Measurements from ENCODE around the gene RGL3. TPM values are rescaled to one million over a fixed set of nuclear protein-coding genes. Genes with fewer than 3 reads are reported as not detected.
"Not testable (repeated sequence)": the region's sequence is repeated elsewhere in the genome, so short reads cannot be mapped to it uniquely, and the experiment has no call there.

The RGL3 gene
- total and polyA plus RNA-seq, 7 donors, result 1.1 to 15.5 (median 2.0) TPM

DNA sequence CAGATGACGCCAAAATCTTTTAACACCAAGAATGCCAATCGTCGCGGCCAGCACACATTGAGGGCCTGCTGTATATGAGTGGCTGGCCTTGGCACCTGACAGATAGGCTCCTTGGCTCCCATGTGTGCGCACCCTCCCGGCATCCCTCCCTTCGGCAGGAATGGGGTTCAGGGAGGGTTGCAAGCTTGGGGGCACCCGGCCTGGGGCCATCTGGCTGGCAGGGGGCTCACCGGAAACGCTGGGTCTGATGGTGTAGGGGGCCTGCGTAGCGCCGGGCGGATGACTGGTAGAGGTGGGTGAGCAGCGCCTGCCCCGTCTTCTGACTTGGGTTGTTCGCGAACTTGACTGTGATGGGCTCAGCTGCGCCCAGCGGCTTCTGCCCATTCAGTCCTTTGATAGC is 38.7 kb upstream of the RGL3 start:
- H3K36me3 ChIP-seq, result no peaks in the 10 kb centered on the region
- intact Hi-C loops (cut with DNase I), result no loop called here
- H3K9me3 ChIP-seq, result no peaks in the 10 kb centered on the region
- no peak overlapping the region for H3K27ac ChIP-seq
- 89 to 91% methylated on average over 20 of the region's 20 CpGs for WGBS, 2 donors
- no peaks in the 10 kb centered on the region for H3K4me1 ChIP-seq
- no peak overlapping the region for H3K4me3 ChIP-seq
- TF ChIP-seq, protein P1, sequence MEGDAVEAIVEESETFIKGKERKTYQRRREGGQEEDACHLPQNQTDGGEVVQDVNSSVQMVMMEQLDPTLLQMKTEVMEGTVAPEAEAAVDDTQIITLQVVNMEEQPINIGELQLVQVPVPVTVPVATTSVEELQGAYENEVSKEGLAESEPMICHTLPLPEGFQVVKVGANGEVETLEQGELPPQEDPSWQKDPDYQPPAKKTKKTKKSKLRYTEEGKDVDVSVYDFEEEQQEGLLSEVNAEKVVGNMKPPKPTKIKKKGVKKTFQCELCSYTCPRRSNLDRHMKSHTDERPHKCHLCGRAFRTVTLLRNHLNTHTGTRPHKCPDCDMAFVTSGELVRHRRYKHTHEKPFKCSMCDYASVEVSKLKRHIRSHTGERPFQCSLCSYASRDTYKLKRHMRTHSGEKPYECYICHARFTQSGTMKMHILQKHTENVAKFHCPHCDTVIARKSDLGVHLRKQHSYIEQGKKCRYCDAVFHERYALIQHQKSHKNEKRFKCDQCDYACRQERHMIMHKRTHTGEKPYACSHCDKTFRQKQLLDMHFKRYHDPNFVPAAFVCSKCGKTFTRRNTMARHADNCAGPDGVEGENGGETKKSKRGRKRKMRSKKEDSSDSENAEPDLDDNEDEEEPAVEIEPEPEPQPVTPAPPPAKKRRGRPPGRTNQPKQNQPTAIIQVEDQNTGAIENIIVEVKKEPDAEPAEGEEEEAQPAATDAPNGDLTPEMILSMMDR (IDR thresholded peaks at IDR 0.05), result no peak
- TF ChIP-seq POLR2A (IDR thresholded peaks at IDR 0.05), result no peak
- TF ChIP-seq POLR2AphosphoS5 (IDR thresholded peaks at IDR 0.05), result no peak
- H3K27me3 ChIP-seq, result peaks cover 0 to 7% (median 0%) of the 10 kb centered on the region in 3 donors
- no peak for DNase-seq

DNA sequence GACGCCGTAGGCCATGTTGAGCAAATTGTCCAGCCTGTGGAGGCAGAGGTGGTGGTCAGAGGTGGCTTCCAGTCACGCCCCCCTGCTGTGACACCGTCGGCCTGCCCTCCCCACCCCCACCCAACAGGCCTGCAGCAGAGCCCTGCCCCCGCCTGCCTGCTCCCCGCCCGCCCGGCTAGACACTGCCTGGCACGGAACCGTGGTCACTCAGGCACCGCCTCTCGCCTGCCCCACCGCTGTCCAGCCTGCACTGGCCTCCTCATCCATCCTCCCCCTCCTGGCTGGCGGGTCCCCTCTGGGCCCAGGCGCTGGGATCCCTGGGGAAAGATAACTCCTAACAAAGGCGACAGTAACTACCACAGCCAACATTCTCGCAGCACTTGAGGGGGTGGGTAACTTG is 38.0 kb upstream of the RGL3 start:
- intact Hi-C loops (cut with DNase I), result no loop called here
- H3K27ac ChIP-seq, result no peak overlapping the region
- no peak overlapping the region for H3K4me3 ChIP-seq
- H3K9me3 ChIP-seq, result no peaks in the 10 kb centered on the region
- TF ChIP-seq POLR2AphosphoS5 (IDR thresholded peaks at IDR 0.05), result no peak
- no peaks in the 10 kb centered on the region for H3K36me3 ChIP-seq
- WGBS, 2 donors, result 17 to 39% methylated on average over 18 of the region's 18 CpGs
- no peak for DNase-seq
- H3K27me3 ChIP-seq, result peaks cover 0 to 11% (median 0%) of the 10 kb centered on the region in 3 donors
- no peaks in the 10 kb centered on the region for H3K4me1 ChIP-seq

DNA sequence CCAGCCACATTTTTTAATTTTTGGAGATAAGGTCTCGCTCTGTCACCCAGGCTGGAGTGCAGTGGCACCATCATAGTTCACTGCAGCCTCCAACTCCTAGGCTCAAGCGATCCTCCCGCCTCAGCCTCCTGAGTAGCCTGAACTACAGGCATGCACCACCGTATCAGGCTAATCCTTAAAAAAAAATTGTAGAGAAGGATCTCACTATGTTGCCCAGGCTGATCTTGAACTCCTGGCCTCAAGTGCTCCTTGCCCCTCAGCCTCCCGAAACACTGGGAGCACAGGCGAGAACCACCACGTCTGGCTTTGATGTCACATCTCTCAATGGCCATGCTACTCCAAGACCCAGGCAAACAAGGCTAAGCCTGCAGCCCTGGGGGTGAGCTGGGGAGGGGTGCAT is 37.5 kb upstream of the RGL3 start:
- intact Hi-C loops (cut with DNase I), result no loop called here
- Histone ChIP-seq H3K27me3 (peaks cover 0 to 14% (median 0%) of the 10 kb centered on the region in 3 donors), H3K4me3 (no peak overlapping the region), H3K9me3 (no peaks in the 10 kb centered on the region), H3K27ac (no peak overlapping the region), H3K36me3 (no peaks in the 10 kb centered on the region), H3K4me1 (no peaks in the 10 kb centered on the region)
- 76 to 91% methylated on average over 7 of the region's 7 CpGs for WGBS, 2 donors
- DNase-seq, result no peak
- TF ChIP-seq POLR2AphosphoS5 (IDR thresholded peaks at IDR 0.05) (no peak), EP300 (IDR thresholded peaks at IDR 0.05) (no peak), POLR2A (IDR thresholded peaks at IDR 0.05) (no peak)
- TF ChIP-seq, protein P1 (IDR thresholded peaks at IDR 0.05), result no peak

DNA sequence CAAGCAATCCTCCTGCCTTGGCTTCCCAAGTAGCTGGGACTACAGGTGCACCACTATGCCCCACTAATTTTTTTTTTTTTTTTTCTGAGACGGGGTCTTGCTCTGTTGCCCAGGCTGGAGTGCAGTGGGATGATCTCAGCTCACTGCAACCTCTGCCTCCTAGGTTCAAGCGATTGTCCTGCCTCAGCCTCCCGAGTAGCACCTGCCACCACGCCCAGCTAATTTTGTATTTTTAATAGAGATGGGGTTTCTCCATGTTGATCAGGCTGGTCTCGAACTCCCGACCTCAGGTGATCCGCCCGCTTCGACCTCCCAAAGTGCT is 36.1 kb upstream of the RGL3 start:
- 72 to 92% methylated on average over 9 of the region's 9 CpGs for WGBS, 2 donors
- H3K4me1 ChIP-seq; H3K9me3 ChIP-seq; H3K4me3 ChIP-seq; DNase-seq; H3K27ac ChIP-seq; H3K36me3 ChIP-seq; intact Hi-C loops (cut with DNase I): not testable (repeated sequence)
- H3K27me3 ChIP-seq, result peaks cover 0 to 18% (median 0%) of the 10 kb centered on the region in 3 donors

DNA sequence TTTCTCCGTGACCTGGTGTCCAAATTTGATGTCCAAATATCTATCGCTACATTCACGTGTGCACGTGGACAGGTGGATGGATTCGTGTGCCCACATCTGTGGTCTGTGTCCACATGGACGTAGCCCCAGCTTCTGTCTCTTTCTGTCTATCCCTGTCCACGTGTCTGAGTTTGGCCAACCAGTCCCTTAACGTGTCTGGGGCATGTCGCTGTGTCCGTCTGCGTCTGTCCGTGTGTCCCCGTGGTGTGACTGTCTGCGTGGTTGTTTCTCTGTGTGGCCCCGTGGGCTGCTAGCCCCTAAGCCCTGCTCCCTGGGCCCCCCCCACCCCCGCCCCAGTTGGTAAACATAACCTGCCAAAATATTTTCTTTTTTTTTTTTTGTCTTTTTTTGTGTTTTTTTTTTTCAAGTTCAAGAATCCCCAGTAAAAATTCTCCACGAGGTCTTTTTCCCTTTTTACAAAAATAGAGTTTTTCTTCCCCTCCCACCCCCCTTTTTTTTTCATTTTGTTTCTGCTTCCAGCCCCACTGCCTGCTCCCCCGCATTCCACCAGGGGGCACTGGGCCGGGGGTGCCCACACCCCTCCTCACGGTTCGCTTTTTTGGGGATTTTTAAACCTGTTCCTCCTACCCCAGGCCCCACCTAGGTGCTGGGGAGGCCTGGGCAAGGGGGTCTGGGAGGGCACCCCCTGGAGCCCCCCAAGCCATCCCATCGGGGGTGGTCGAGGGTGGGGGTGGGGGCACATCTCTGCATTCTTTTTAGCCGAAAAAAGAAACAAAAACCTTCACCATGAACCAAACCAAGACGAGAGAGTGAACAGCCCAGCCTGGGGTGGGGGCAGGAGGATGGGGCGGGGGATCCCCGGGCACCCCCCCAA is 34.6 kb upstream of the RGL3 start:
- TF ChIP-seq POLR2AphosphoS5 (IDR thresholded peaks at IDR 0.05), result no peak
- no peak overlapping the region for H3K27ac ChIP-seq
- WGBS, 2 donors, result 39 to 54% methylated on average over 27 of the region's 27 CpGs
- H3K9me3 ChIP-seq, result no peaks in the 10 kb centered on the region
- H3K27me3 ChIP-seq, result peaks cover 0 to 13% (median 0%) of the 10 kb centered on the region in 3 donors
- intact Hi-C loops (cut with DNase I), result no loop called here
- H3K4me1 ChIP-seq, result no peaks in the 10 kb centered on the region
- H3K36me3 ChIP-seq, result peaks cover 5 to 24% (median 15%) of the 10 kb centered on the region in 4 donors
- no peak for DNase-seq
- no peak overlapping the region for H3K4me3 ChIP-seq

DNA sequence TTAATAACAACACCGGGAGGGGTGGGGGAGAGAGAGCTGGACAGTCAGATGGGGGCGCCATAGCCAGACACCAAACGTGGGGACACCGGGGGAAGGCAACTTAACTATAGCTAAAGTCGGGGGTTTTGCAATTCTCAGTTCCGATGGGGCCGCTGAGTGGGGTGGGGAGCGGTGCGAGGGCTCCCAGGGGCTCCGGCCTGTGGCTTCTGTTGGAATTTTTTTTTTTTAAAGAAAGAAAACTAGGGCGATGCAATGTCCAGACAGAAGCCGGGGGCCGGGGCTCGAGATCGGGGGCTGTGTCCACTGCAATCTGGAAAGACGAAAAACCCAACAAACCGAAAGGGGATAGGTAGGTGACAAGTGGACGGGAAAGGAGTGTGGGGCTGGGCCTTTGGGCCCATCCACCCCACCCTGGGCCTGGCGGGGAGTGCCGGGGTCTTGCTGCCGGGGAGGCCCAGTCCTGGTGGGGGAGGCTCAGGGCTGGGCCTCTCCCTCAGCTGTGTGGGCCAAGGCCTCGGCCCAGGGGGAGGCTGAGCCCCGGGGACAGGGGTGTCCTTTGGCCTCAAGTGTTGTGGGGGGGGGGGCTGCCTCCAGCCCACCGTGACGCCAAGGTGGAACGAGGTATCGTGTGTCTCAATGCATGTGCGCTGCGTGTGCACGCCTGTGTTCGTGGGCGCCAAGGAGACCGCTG is 33.7 kb upstream of the RGL3 start:
- intact Hi-C loops (cut with DNase I), result no loop called here
- H3K9me3 ChIP-seq, result no peaks in the 10 kb centered on the region
- peaks cover 0 to 13% (median 0%) of the 10 kb centered on the region in 3 donors for H3K27me3 ChIP-seq
- DNase-seq, result no peak
- 75 to 83% methylated on average over 33 of the region's 33 CpGs for WGBS, 2 donors
- H3K4me3 ChIP-seq, result no peak overlapping the region
- H3K36me3 ChIP-seq, result peaks cover 5 to 33% (median 23%) of the 10 kb centered on the region in 4 donors
- H3K4me1 ChIP-seq, result no peaks in the 10 kb centered on the region
- TF ChIP-seq EP300 (IDR thresholded peaks at IDR 0.05) (no peak), POLR2A (IDR thresholded peaks at IDR 0.05) (no peak), POLR2AphosphoS5 (IDR thresholded peaks at IDR 0.05) (no peak)
- TF ChIP-seq, protein P1 (IDR thresholded peaks at IDR 0.05), result no peak
- no peak overlapping the region for H3K27ac ChIP-seq
